Astrocyte (in vitro differentiated cells and primary cell): ENCODE data around the gene MOB3A. TPM values are rescaled to one million over a fixed set of nuclear protein-coding genes. Genes with fewer than 3 reads are reported as not detected.

Experiments
- DNase-seq: peaks from one replicate; pipeline ENCODE4 v3.0.0-alpha.2; 2010; ENCODE audit warnings: low read depth
- FAIRE-seq: peaks from 2 replicates; lab custom pipeline; 2011; peaks lifted over from hg19 to GRCh38; lab: Jason Lieb, UNC
- H2AFZ ChIP-seq: 2 replicates; pipeline ENCODE4 v1.6.0; 2012; ENCODE audit warnings: low read depth, low read length, inconsistent platforms
- H3K27ac ChIP-seq: 2 replicates; pipeline ENCODE4 v1.5.1; 2011; ENCODE audit warnings: low read depth, low read length, inconsistent platforms
- H3K27me3 ChIP-seq: 2 replicates; pipeline ENCODE4 v1.6.0; 2011; ENCODE audit warnings: low read length, inconsistent platforms; ENCODE audit not compliant: insufficient read depth
- H3K36me3 ChIP-seq: 2 replicates; pipeline ENCODE4 v1.5.1; 2011; ENCODE audit warnings: low read length, inconsistent platforms; ENCODE audit not compliant: insufficient read depth
- H3K4me1 ChIP-seq: 2 replicates; pipeline ENCODE4 v1.5.1; 2011; ENCODE audit warnings: low read length, inconsistent platforms; ENCODE audit not compliant: insufficient read depth
- H3K4me2 ChIP-seq: 2 replicates; pipeline ENCODE4 v1.6.0; 2012; ENCODE audit warnings: low read length, inconsistent platforms
- H3K4me3 ChIP-seq: 2 replicates; pipeline ENCODE4 v1.5.1; 2011; ENCODE audit warnings: low read depth, mild to moderate bottlenecking, low read length, inconsistent platforms; ENCODE audit not compliant: insufficient read depth
- H3K79me2 ChIP-seq: 2 replicates; pipeline ENCODE4 v1.6.0; 2012; ENCODE audit warnings: mild to moderate bottlenecking, low read length, inconsistent platforms; ENCODE audit not compliant: insufficient read depth
- H3K9ac ChIP-seq: 2 replicates; pipeline ENCODE4 v1.6.0; 2012; ENCODE audit warnings: mild to moderate bottlenecking, low read length, inconsistent platforms
- H3K9me3 ChIP-seq: 2 replicates; pipeline ENCODE4 v1.5.1; 2012; ENCODE audit warnings: low read depth, mild to moderate bottlenecking, low read length, inconsistent platforms; ENCODE audit not compliant: insufficient read depth
- H4K20me1 ChIP-seq: 2 replicates; pipeline ENCODE4 v1.6.0; 2012; ENCODE audit warnings: low read length, inconsistent platforms; ENCODE audit not compliant: insufficient read depth
- H3K27ac Mint-ChIP-seq: one replicate; pipeline ENCODE4 v1.8.0; 2021; ENCODE audit warnings: mild to moderate bottlenecking, mixed read lengths; ENCODE audit not compliant: unreplicated experiment
- H3K27me3 Mint-ChIP-seq: one replicate; pipeline ENCODE4 v1.8.0; 2021; ENCODE audit warnings: low read depth, mixed read lengths; ENCODE audit not compliant: unreplicated experiment
- H3K36me3 Mint-ChIP-seq: one replicate; pipeline ENCODE4 v1.8.0; 2021; ENCODE audit warnings: low read depth, mixed read lengths; ENCODE audit not compliant: unreplicated experiment
- H3K4me1 Mint-ChIP-seq: one replicate; pipeline ENCODE4 v1.8.0; 2021; ENCODE audit warnings: low read depth, mixed read lengths; ENCODE audit not compliant: unreplicated experiment
- H3K4me3 Mint-ChIP-seq: one replicate; pipeline ENCODE4 v1.8.0; 2021; ENCODE audit warnings: mild to moderate bottlenecking, moderate library complexity, mixed read lengths; ENCODE audit not compliant: unreplicated experiment
- H3K9me3 Mint-ChIP-seq: one replicate; pipeline ENCODE4 v1.8.0; 2021; ENCODE audit warnings: mild to moderate bottlenecking, mixed read lengths; ENCODE audit not compliant: unreplicated experiment
- EZH2 ChIP-seq: IDR thresholded peaks from 2 replicates; pipeline ENCODE4 v1.6.1; 2012; ENCODE audit warnings: mild to moderate bottlenecking, low read length, inconsistent platforms; ENCODE audit not compliant: insufficient read depth
- total RNA-seq: library from RNA; stranded (reverse); gene quantifications from 2 replicates; pipeline ENCODE4 v1.2.1, GENCODE V29; 2021
- TF ChIP-seq, protein P1 (sequence below): IDR thresholded peaks from 2 replicates; pipeline ENCODE4 v1.5.1; 2011; ENCODE audit warnings: low read depth, mild to moderate bottlenecking, inconsistent platforms, low read length, moderate library complexity; ENCODE audit not compliant: insufficient read depth

The MOB3A gene
- total RNA-seq, 1 donor from 2014 or later = 45.3 TPM

DNA sequence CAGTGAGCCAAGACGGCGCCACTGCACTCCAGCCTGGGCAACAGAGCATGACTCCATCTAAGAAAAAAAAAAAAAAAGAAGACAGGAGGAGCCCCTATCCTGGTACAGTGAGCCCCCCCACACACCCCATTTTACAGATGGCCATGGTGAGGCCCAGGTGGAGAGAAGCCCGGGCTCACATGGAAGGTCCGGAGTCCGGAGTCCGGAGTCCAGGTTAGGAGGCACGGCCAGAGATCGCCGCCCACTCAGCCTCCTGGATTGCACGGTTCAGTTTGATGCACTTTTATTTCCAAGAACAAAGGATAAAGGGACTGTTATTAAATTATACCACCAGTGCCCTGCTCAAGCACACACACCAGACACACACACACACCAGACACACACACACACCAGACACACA is 69.4 kb downstream of the MOB3A start:
- Mint-ChIP-seq H3K9me3 (peaks cover 3% of the 10 kb centered on the region), H3K4me1 (peaks cover 2% of the 10 kb centered on the region), H3K27ac (no peak overlapping the region), H3K4me3 (no peak overlapping the region), H3K27me3 (peaks cover 3% of the 10 kb centered on the region), H3K36me3 (no peaks in the 10 kb centered on the region)
- no peaks in the 10 kb centered on the region for H4K20me1 ChIP-seq
- H3K4me2 ChIP-seq = no peak overlapping the region
- H3K9ac ChIP-seq = no peak overlapping the region
- H2AFZ ChIP-seq = no peak overlapping the region
- peaks cover 6% of the 10 kb centered on the region for H3K4me1 ChIP-seq
- peaks cover 4% of the 10 kb centered on the region for H3K27me3 ChIP-seq
- H3K4me3 ChIP-seq = no peak overlapping the region
- FAIRE-seq (no peak), DNase-seq (no peak)
- H3K79me2 ChIP-seq = no peaks in the 10 kb centered on the region
- TF ChIP-seq, protein P1, sequence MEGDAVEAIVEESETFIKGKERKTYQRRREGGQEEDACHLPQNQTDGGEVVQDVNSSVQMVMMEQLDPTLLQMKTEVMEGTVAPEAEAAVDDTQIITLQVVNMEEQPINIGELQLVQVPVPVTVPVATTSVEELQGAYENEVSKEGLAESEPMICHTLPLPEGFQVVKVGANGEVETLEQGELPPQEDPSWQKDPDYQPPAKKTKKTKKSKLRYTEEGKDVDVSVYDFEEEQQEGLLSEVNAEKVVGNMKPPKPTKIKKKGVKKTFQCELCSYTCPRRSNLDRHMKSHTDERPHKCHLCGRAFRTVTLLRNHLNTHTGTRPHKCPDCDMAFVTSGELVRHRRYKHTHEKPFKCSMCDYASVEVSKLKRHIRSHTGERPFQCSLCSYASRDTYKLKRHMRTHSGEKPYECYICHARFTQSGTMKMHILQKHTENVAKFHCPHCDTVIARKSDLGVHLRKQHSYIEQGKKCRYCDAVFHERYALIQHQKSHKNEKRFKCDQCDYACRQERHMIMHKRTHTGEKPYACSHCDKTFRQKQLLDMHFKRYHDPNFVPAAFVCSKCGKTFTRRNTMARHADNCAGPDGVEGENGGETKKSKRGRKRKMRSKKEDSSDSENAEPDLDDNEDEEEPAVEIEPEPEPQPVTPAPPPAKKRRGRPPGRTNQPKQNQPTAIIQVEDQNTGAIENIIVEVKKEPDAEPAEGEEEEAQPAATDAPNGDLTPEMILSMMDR = no peak
- no peak for TF ChIP-seq EZH2
- no peaks in the 10 kb centered on the region for H3K36me3 ChIP-seq
- no peaks in the 10 kb centered on the region for H3K9me3 ChIP-seq
- H3K27ac ChIP-seq = no peak overlapping the region

- peaks cover 3% of the 10 kb centered on the region for H3K9me3 Mint-ChIP-seq
- FAIRE-seq (no peak), DNase-seq (no peak)
- H3K36me3 ChIP-seq = no peaks in the 10 kb centered on the region
- H3K4me2 ChIP-seq = no peak overlapping the region
- no peak for TF ChIP-seq EZH2
- TF ChIP-seq, protein P1 = no peak
- H3K36me3 Mint-ChIP-seq = no peaks in the 10 kb centered on the region
- H4K20me1 ChIP-seq = no peaks in the 10 kb centered on the region
- H2AFZ ChIP-seq = no peak overlapping the region
- H3K4me1 Mint-ChIP-seq = no peaks in the 10 kb centered on the region
- H3K9me3 ChIP-seq = no peaks in the 10 kb centered on the region
- no peak overlapping the region for H3K4me3 ChIP-seq
- no peak overlapping the region for H3K4me3 Mint-ChIP-seq
- peaks cover 3% of the 10 kb centered on the region for H3K27me3 Mint-ChIP-seq
- H3K79me2 ChIP-seq = no peaks in the 10 kb centered on the region
- H3K27ac Mint-ChIP-seq = no peak overlapping the region
- no peak overlapping the region for H3K27ac ChIP-seq
- peaks cover 8% of the 10 kb centered on the region for H3K27me3 ChIP-seq
- no peak overlapping the region for H3K9ac ChIP-seq
- no peaks in the 10 kb centered on the region for H3K4me1 ChIP-seq
Observed at GRCh38 chr19:2022289-2022688, 73.8 kb downstream of the MOB3A start.

DNA sequence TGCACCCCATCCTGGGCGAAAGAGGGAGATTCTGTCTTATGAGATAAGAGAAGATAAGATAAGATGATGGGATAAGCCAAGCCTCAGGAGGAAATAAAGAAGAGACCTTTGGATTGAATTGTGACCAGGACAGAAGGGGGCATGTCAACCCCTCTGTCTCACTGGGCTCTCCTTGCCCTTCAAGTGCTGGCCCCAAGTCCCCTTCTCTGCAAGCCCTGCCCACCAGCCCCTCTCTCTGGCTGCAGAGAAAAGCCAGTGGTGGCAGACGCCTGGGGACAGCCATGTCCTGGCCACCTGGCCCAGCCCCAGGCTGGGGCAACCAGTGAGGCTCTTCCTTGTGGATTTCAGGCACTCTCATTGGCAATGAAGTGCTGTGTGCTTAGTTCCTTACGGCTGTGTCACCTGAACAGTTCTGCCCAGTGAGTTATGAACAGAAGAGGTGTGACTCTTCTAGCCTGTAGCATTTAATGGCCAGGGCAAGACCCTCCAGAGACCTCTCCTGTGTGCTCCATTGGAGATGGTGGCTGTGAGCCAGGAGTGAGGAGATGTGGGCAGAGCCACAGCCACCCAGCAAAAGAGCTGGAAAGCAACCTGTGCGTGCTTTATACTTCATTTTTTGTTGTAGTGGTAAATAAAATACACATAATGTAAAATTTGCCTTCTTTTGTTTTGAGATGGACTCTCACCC is 74.5 kb downstream of the MOB3A start:
- Histone ChIP-seq H3K36me3 (no peaks in the 10 kb centered on the region), H3K4me1 (no peaks in the 10 kb centered on the region), H4K20me1 (no peaks in the 10 kb centered on the region), H3K9ac (no peak overlapping the region), H3K9me3 (no peaks in the 10 kb centered on the region), H3K27ac (no peak overlapping the region), H3K27me3 (peaks cover 8% of the 10 kb centered on the region), H3K4me3 (no peak overlapping the region), H2AFZ (no peak overlapping the region), H3K4me2 (no peak overlapping the region), H3K79me2 (no peaks in the 10 kb centered on the region)
- peaks cover 3% of the 10 kb centered on the region for H3K9me3 Mint-ChIP-seq
- H3K27ac Mint-ChIP-seq = no peak overlapping the region
- DNase-seq (no peak), FAIRE-seq (no peak)
- no peaks in the 10 kb centered on the region for H3K36me3 Mint-ChIP-seq
- TF ChIP-seq, protein P1 = no peak
- no peak for TF ChIP-seq EZH2
- H3K4me3 Mint-ChIP-seq = no peak overlapping the region
- H3K4me1 Mint-ChIP-seq = no peaks in the 10 kb centered on the region
- peaks cover 3% of the 10 kb centered on the region for H3K27me3 Mint-ChIP-seq
